Smooth muscle cell (in vitro differentiated cells): Measurements from ENCODE around the gene EFNA1. TPM values are rescaled to one million over a fixed set of nuclear protein-coding genes. Genes with fewer than 3 reads are reported as not detected.
"Not testable (repeated sequence)": the region's sequence is repeated elsewhere in the genome, so short reads cannot be mapped to it uniquely, and the experiment has no call there.

Experiments used
- DNase-seq: peaks from one replicate; lab custom pipeline; 2025; ENCODE audit not compliant: unreplicated experiment; lab: John Stamatoyannopoulos, UW
- H2AFZ ChIP-seq: fragments of 200-600 bp; sonication (generic); 2 replicates; pipeline ENCODE4 v1.6.0; 2016; ENCODE audit warnings: antibody characterized with exemption, low read depth, mild to moderate bottlenecking
- H3F3A ChIP-seq: fragments of 200-600 bp; sonication (generic); 2 replicates; pipeline ENCODE4 v1.6.0; 2017; ENCODE audit warnings: antibody characterized with exemption, low read depth
- H3K27ac ChIP-seq: fragments of 200-600 bp; sonication (generic); 2 replicates; pipeline ENCODE4 v1.5.1; 2016; ENCODE audit warnings: low read depth, mild to moderate bottlenecking
- H3K27me3 ChIP-seq: fragments of 200-600 bp; sonication (generic); 2 replicates; pipeline ENCODE4 v1.6.1; 2016; ENCODE audit warnings: low read depth, mild to moderate bottlenecking
- H3K36me3 ChIP-seq: fragments of 200-600 bp; sonication (generic); 2 replicates; pipeline ENCODE4 v1.5.1; 2016; ENCODE audit warnings: low read depth
- H3K4me1 ChIP-seq: fragments of 200-600 bp; sonication (generic); 2 replicates; pipeline ENCODE4 v1.5.1; 2016; ENCODE audit warnings: low read depth
- H3K4me2 ChIP-seq: fragments of 200-600 bp; sonication (generic); 2 replicates; pipeline ENCODE4 v1.6.0; 2016; ENCODE audit warnings: mild to moderate bottlenecking
- H3K4me3 ChIP-seq: fragments of 200-600 bp; sonication (generic); 2 replicates; pipeline ENCODE4 v1.5.1; 2016; ENCODE audit warnings: mild to moderate bottlenecking
- H3K79me2 ChIP-seq: fragments of 200-600 bp; sonication (generic); 2 replicates; pipeline ENCODE4 v1.6.0; 2016; ENCODE audit warnings: low read depth, mild to moderate bottlenecking
- H3K9ac ChIP-seq: fragments of 200-600 bp; sonication (generic); 2 replicates; pipeline ENCODE4 v1.6.0; 2016; ENCODE audit warnings: low read depth
- H3K9me3 ChIP-seq: fragments of 200-600 bp; sonication (generic); replicated peaks from 2 replicates; pipeline ENCODE4 v1.5.1; 2016; ENCODE audit warnings: low read depth
- H4K20me1 ChIP-seq: fragments of 200-600 bp; sonication (generic); 2 replicates; pipeline ENCODE4 v1.6.0; 2016; ENCODE audit warnings: low read depth
- WGBS: methylation state at CpG from one replicate; pipeline ENCODE4 v1.1.7; 2016; ENCODE audit warnings: low lambda C conversion rate; 5-methylcytosine and 5-hydroxymethylcytosine counted together
- polyA plus RNA-seq: library from polyadenylated mRNA; unstranded; fragments of >200 nt; fragmentation: Nextera tagmentation; extraction: Ambion mirVana; gene quantifications from 2 replicates; pipeline ENCODE4 v1.2.1, GENCODE V29; 2016
- total RNA-seq: library from RNA; depleted of rRNA; stranded (reverse); fragments of >200 nt; gene quantifications from 2 replicates; pipeline ENCODE4 v1.2.3, GENCODE V29; 2014
- TF ChIP-seq, protein P1 (sequence below): fragments of 200-600 bp; sonication (generic); IDR thresholded peaks from 2 replicates; pipeline ENCODE4 v1.5.1; 2017; ENCODE audit warnings: borderline replicate concordance, mild to moderate bottlenecking, antibody characterized with exemption; ENCODE audit not compliant: insufficient read depth, poor library complexity, severe bottlenecking

EFNA1 gene
- total and polyA plus RNA-seq, 2 experiments from 2014 or later: 16.4 to 20.9 TPM

DNA sequence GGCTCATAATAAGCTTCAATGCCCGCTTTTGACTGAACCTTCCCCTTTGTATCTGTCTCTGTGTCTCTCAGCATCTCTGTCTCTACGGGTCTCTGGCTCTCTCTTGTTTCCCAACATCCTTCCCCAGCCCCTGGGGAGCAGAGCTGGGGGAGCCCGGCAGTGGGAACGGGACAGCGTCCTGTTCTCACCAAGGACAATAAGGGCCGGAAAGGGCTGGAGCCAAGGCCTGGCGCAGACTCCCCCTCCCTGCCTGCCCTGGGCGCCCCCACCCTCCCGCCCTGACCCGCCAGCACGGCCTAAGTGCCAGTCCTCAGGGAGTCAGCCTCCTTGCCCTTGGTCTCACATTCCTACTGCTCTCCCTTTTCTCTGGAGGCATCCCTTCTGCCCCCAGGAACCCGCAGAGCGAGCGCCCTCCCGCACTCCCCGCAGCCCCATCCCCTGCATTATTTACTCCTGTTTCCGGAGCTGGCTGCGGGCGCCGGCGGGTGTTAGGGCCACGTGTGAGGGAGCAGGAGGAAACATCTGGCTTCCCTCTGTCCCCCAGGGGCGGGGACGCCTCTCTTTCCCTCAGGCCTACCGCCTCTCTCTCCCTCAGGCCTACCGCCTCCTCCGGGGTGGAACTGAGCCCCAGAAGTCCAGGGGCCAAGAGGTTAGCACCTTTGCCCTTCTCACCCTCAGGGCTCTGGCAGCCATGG, 38.9 kb downstream of the EFNA1 start:
- Histone ChIP-seq H3K9ac (no peak overlapping the region), H3K4me2 (no peak overlapping the region), H3K36me3 (no peaks in the 10 kb centered on the region), H3K27me3 (no peaks in the 10 kb centered on the region), H3K4me1 (peaks cover 8% of the 10 kb centered on the region), H3K27ac (no peak overlapping the region), H4K20me1 (no peaks in the 10 kb centered on the region), H3K4me3 (no peak overlapping the region), H3K79me2 (peaks cover 9% of the 10 kb centered on the region), H3F3A (no peaks in the 10 kb centered on the region), H3K9me3 (no peaks in the 10 kb centered on the region), H2AFZ (no peak overlapping the region)
- WGBS: 41% methylated on average over 19 of the region's 27 CpGs
- no peak for DNase-seq
- TF ChIP-seq, protein P1, sequence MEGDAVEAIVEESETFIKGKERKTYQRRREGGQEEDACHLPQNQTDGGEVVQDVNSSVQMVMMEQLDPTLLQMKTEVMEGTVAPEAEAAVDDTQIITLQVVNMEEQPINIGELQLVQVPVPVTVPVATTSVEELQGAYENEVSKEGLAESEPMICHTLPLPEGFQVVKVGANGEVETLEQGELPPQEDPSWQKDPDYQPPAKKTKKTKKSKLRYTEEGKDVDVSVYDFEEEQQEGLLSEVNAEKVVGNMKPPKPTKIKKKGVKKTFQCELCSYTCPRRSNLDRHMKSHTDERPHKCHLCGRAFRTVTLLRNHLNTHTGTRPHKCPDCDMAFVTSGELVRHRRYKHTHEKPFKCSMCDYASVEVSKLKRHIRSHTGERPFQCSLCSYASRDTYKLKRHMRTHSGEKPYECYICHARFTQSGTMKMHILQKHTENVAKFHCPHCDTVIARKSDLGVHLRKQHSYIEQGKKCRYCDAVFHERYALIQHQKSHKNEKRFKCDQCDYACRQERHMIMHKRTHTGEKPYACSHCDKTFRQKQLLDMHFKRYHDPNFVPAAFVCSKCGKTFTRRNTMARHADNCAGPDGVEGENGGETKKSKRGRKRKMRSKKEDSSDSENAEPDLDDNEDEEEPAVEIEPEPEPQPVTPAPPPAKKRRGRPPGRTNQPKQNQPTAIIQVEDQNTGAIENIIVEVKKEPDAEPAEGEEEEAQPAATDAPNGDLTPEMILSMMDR: no peak

DNA sequence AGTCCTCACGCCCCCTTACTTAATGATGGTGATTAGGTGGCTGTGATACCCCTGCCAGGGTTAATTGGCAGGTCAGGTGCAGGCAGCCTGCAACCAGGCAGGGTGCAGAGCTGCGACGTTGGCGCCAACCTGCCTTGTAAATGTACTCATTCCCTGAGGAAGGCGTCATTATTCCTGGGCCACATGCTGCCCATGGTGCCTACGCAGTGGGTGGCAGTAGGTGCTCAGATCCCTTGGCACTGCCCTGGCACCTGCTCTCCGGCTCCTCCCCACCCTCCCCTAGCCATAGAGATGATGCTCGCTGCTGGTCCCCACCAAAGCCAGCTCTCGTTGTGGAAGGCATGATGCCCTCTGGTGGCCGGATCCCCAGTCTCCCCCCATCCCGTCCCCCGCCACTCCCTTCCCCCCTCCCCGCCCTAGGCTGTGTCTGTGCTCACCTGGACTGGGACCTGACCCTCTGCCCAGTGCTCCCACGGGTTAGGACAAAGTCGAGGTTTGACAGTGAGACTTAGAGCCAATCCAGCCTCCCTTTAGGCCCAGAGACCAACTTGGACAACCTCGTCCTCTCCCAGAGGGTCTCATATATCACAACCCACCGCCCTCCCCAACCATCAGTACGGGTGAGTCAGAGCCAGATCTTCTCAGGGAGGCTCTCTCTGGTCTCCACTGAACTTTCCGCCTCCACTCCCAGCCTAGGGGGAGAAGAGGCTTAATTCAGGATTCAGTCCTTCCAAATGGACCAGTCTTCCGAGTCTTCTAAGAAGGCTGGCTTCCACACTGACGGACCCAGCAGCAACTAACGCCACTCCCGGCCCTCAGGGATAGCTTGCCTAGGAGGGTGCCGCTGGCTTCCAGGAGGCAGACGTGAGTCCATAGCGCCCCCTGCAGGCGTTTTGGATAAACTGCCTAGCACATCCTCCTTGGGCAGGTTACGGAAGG, 39.8 kb downstream of the EFNA1 start:
- H3K27ac ChIP-seq: no peak overlapping the region

DNA sequence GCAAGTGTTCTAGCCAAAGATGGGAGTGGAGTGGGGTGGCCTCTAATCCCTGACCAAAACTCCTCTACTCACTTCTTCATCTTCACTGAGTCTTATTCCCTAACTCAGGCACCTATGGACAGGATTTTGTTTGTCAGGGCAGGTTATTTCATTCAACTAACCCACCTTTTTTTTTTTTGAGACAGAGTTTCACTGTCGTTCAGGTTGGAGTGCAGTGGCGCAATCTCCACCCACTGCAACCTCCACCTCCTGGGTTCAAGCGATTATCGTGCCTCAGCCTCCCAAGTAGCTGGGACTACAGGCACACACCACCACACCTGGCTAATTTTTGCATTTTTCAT, 40.4 kb downstream of the EFNA1 start:
- Histone ChIP-seq H3K4me1 (peaks cover 13% of the 10 kb centered on the region), H3K4me2 (peak overlapping the region; percentile 60), H3K79me2 (peaks cover 16% of the 10 kb centered on the region)
- not testable (repeated sequence) for DNase-seq, H3K27ac ChIP-seq, H2AFZ ChIP-seq, H3K9ac ChIP-seq, H3K36me3 ChIP-seq, H4K20me1 ChIP-seq, H3K4me3 ChIP-seq, H3F3A ChIP-seq, H3K27me3 ChIP-seq, H3K9me3 ChIP-seq
- WGBS: 67% methylated on average over 4 of the region's 4 CpGs

More for the DNA sequence above, 39.8 kb downstream of the EFNA1 start:
- Histone ChIP-seq H3K79me2 (peaks cover 16% of the 10 kb centered on the region), H3K27me3 (no peaks in the 10 kb centered on the region), H3F3A (no peaks in the 10 kb centered on the region), H4K20me1 (no peaks in the 10 kb centered on the region), H3K4me1 (peaks cover 13% of the 10 kb centered on the region), H3K36me3 (no peaks in the 10 kb centered on the region), H2AFZ (no peak overlapping the region), H3K9me3 (no peaks in the 10 kb centered on the region), H3K9ac (no peak overlapping the region), H3K4me3 (peak overlapping the region; percentile 27), H3K4me2 (peak overlapping the region; percentile 60)
- TF ChIP-seq, protein P1: peak; percentile 93
- 11% methylated on average over 26 of the region's 28 CpGs for whole genome bisulfite sequencing
- DNase-seq: peak; percentile 46

- Histone ChIP-seq H3K79me2 (peaks cover 16% of the 10 kb centered on the region), H3K27me3 (no peaks in the 10 kb centered on the region), H3K27ac (no peak overlapping the region), H3K9me3 (no peaks in the 10 kb centered on the region), H3K9ac (no peak overlapping the region), H3K4me3 (no peak overlapping the region), H3K4me1 (peaks cover 13% of the 10 kb centered on the region), H3K36me3 (no peaks in the 10 kb centered on the region), H3K4me2 (no peak overlapping the region), H3F3A (no peaks in the 10 kb centered on the region), H2AFZ (no peak overlapping the region), H4K20me1 (no peaks in the 10 kb centered on the region)
- TF ChIP-seq, protein P1: no peak
- no peak for DNase-seq
- WGBS: 97% methylated on average over 10 of the region's 10 CpGs
Observed at GRCh38 chr1:155168456-155169210, 41.0 kb downstream of the EFNA1 start.
